A673 (cell line): Measurements from ENCODE around the gene CFAP61. TPM values are rescaled to one million over a fixed set of nuclear protein-coding genes. Genes with fewer than 3 reads are reported as not detected.

Source experiments
- BruUV-seq: library from RNA; stranded (reverse); fragments of 400-500 nt; replicated peaks from 2 replicates; lab custom pipeline; 2021; lab: Mats Ljungman, UMichigan
- CTCF ChIA-PET: fragments of 300-600 bp; sonication (Branson Sonifier 250); formaldehyde crosslinking; loops from one replicate; lab custom pipeline; 2022; ENCODE audit warnings: antibody characterized with exemption; lab: Charles Lee
- POLR2A ChIA-PET: fragments of 300-600 bp; sonication (Branson Sonifier 250); formaldehyde crosslinking; loops from one replicate; lab custom pipeline; 2022; ENCODE audit warnings: antibody characterized with exemption; ENCODE audit not compliant: low non-redundant PET; lab: Charles Lee
- DNase-seq: peaks from one replicate; pipeline ENCODE4 v3.0.0-alpha.2; 2015; ENCODE audit warnings: low spot score
- H3K27ac ChIP-seq: fragments of 200-600 bp; sonication (generic); 2 replicates; pipeline ENCODE4 v1.5.1; 2016; ENCODE audit warnings: mixed run types, low read depth, mild to moderate bottlenecking, mixed read lengths, antibody characterized with exemption, low read length; ENCODE audit not compliant: poor library complexity, severe bottlenecking
- H3K27me3 ChIP-seq: fragments of 200-600 bp; sonication (generic); replicated peaks from 2 replicates; pipeline ENCODE4 v1.6.1; 2017; ENCODE audit warnings: mixed run types, low read depth, mild to moderate bottlenecking, mixed read lengths, antibody characterized with exemption, low read length; ENCODE audit not compliant: insufficient read depth, poor library complexity
- H3K36me3 ChIP-seq: fragments of 200-600 bp; sonication (generic); 2 replicates; pipeline ENCODE4 v1.6.1; 2016; ENCODE audit warnings: mixed run types, mild to moderate bottlenecking, mixed read lengths, antibody characterized with exemption, low read length; ENCODE audit not compliant: insufficient read depth, poor library complexity, severe bottlenecking
- H3K4me1 ChIP-seq: fragments of 200-600 bp; sonication (generic); 2 replicates; pipeline ENCODE4 v1.6.1; 2017; ENCODE audit warnings: mixed run types, mild to moderate bottlenecking, mixed read lengths, antibody characterized with exemption, low read length; ENCODE audit not compliant: insufficient read depth, poor library complexity, severe bottlenecking
- H3K4me3 ChIP-seq: fragments of 200-600 bp; sonication (generic); 2 replicates; pipeline ENCODE4 v1.5.1; 2016; ENCODE audit warnings: low read depth, mixed run types, mild to moderate bottlenecking, mixed read lengths, low read length; ENCODE audit not compliant: poor library complexity, severe bottlenecking
- H3K9me3 ChIP-seq: fragments of 200-600 bp; sonication (generic); 2 replicates; pipeline ENCODE4 v1.6.1; 2016; ENCODE audit warnings: mixed run types, low read depth, mild to moderate bottlenecking, mixed read lengths, antibody characterized with exemption, low read length; ENCODE audit not compliant: poor library complexity, severe bottlenecking
- EZH2 ChIP-seq: fragments of 200-600 bp; sonication (generic); IDR thresholded peaks from 2 replicates; pipeline ENCODE4 v1.6.1; 2017; ENCODE audit warnings: borderline replicate concordance, low read depth, mild to moderate bottlenecking, mixed read lengths, antibody characterized with exemption, low read length; ENCODE audit not compliant: poor library complexity, severe bottlenecking
- intact Hi-C: fragments of 100-400 bp; cut with micrococcal nuclease; formaldehyde crosslinking; loops from one replicate; pipeline ENCODE4 v1.10.0; 2022; ENCODE audit not compliant: unreplicated experiment
- total RNA-seq: library from RNA; stranded (reverse); gene quantifications from 2 replicates; pipeline ENCODE4 v1.2.3, GENCODE V29; 2021
- TF ChIP-seq, protein P1 (sequence below): fragments of 300-800, 200-600 bp; sonication (generic); conservative IDR thresholded peaks from 2 replicates; pipeline ENCODE4 v1.5.1; 2017; ENCODE audit warnings: low read depth, mild to moderate bottlenecking, antibody characterized with exemption, low read length, moderate library complexity, mixed read lengths

The CFAP61 gene
- total RNA-seq, 1 experiment from 2014 or later: not detected

DNA sequence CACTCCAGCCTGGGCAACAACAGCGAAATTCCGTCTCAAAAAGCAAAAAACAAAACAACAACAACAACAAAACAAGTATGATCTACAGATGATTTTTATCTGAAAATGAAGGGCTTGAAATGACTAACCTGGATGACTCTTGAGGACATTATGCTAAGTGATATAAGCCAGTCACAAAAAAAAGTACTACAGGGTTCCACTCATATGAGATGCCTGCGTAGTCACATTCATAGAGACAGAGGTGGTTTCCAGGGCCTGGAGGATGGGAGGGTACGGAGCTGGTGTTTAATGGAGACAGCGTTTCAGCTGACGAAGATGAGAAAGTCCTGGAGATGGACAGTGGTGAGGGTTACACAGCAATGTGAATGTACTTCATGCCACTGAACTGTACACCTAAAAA, 307.3 kb downstream of the CFAP61 start:
- BruUV-seq: no TSS peak
- no peak overlapping the region for H3K27ac ChIP-seq
- no peak overlapping the region for H3K4me3 ChIP-seq
- no peaks in the 10 kb centered on the region for H3K9me3 ChIP-seq
- H3K4me1 ChIP-seq: no peaks in the 10 kb centered on the region
- no peaks in the 10 kb centered on the region for H3K36me3 ChIP-seq
- DNase-seq: no peak
- intact Hi-C loops: loop anchor here (2.0 kb wide), 2 partner anchors 209 to 277 kb away; no protein-coding TSS in a partner anchor
- TF ChIP-seq, protein P1, sequence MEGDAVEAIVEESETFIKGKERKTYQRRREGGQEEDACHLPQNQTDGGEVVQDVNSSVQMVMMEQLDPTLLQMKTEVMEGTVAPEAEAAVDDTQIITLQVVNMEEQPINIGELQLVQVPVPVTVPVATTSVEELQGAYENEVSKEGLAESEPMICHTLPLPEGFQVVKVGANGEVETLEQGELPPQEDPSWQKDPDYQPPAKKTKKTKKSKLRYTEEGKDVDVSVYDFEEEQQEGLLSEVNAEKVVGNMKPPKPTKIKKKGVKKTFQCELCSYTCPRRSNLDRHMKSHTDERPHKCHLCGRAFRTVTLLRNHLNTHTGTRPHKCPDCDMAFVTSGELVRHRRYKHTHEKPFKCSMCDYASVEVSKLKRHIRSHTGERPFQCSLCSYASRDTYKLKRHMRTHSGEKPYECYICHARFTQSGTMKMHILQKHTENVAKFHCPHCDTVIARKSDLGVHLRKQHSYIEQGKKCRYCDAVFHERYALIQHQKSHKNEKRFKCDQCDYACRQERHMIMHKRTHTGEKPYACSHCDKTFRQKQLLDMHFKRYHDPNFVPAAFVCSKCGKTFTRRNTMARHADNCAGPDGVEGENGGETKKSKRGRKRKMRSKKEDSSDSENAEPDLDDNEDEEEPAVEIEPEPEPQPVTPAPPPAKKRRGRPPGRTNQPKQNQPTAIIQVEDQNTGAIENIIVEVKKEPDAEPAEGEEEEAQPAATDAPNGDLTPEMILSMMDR: no peak
- TF ChIP-seq EZH2: no peak
- CTCF ChIA-PET: interaction anchor here (1.1 kb wide), 1 partner anchor 234 kb away, joined by 3 read pairs; no protein-coding TSS in a partner anchor
- POLR2A ChIA-PET: no interaction called here
- peaks cover 42% of the 10 kb centered on the region for H3K27me3 ChIP-seq

DNA sequence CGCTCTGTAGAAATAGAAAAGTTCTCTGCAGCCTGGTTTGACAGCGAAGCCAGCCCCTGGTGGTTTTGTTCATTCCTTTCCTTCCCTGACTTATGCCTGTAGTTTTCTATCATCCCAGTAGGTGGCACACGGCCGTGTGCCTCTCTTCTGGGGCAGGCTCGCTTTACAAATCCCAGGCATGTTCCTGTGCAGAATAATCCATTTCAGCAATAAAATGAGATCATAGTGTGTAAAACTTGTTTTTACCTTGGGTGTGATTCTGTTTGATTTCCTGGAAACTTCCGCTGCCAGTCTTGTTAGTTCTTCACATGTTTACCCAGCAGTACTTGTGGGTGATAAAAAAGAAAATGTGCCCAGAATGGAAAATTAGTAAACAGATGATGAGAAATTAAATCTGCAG, 308.1 kb downstream of the CFAP61 start:
- POLR2A ChIA-PET: no interaction called here
- Histone ChIP-seq H3K9me3 (no peaks in the 10 kb centered on the region), H3K4me3 (no peak overlapping the region), H3K27ac (no peak overlapping the region), H3K4me1 (no peaks in the 10 kb centered on the region), H3K36me3 (no peaks in the 10 kb centered on the region), H3K27me3 (peaks cover 50% of the 10 kb centered on the region)
- no TSS peak for BruUV-seq
- DNase-seq: peak; percentile 80
- intact Hi-C loops: loop anchor here (2.0 kb wide), 2 partner anchors 208 to 278 kb away; no protein-coding TSS in a partner anchor
- CTCF ChIA-PET: no interaction called here
- TF ChIP-seq, protein P1: peak; percentile 78
- TF ChIP-seq EZH2: no peak

DNA sequence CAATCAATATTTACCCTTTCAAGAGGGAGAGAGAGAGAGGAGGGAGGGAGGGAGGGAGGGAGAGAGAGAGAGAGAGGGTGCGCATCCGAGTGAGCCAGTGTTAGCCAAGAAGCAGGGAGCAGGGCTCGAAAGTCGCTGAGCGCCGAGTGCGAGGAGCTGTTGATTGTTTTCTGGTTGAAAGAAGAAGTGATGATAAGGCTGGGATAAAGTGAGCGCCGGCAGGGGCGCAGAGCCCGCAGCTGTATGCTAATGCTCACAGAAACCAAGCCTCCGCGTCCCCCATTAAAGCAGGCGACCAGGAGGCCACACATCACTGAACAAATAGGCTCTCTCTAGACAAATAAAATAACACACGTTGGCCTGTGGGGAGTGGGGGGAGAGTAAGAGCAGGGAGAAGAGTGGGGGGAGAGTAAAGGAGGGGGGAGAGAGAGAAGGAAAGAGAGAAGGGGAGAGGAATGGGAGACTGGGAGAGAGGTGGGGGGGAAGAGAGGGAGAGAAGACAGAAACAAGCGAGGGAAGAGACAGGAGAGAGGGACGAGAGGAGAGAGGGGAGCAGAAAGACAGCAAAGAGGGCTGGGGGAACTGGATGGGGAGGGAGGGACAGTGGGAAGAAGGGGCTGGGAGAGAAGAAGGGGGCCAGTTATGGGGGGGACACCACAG, 310.6 kb downstream of the CFAP61 start:
- no peaks in the 10 kb centered on the region for H3K36me3 ChIP-seq
- CTCF ChIA-PET: interaction anchor here (0.7 kb wide), 1 partner anchor 48 kb away, joined by 4 read pairs; no protein-coding TSS in a partner anchor
- no TSS peak for BruUV-seq
- no peak overlapping the region for H3K4me3 ChIP-seq
- H3K9me3 ChIP-seq: no peaks in the 10 kb centered on the region
- intact Hi-C loops: no loop called here
- no peak overlapping the region for H3K27ac ChIP-seq
- H3K4me1 ChIP-seq: peaks cover 9% of the 10 kb centered on the region
- DNase-seq: peak; percentile 32
- TF ChIP-seq, protein P1: no peak
- no peak for TF ChIP-seq EZH2
- H3K27me3 ChIP-seq: peaks cover 75% of the 10 kb centered on the region
- POLR2A ChIA-PET: no interaction called here
